H1 (cell line): ENCODE data around the gene SERPINE2. TPM values are rescaled to one million over a fixed set of nuclear protein-coding genes. Genes with fewer than 3 reads are reported as not detected.

Experiments
- ASH2L ChIP-seq: fragments of 200-600, 300-600 bp; sonication (generic); IDR thresholded peaks from one replicate; pipeline ENCODE4 v1.7.1; 2017; ENCODE audit warnings: low read length
- CHD7 ChIP-seq: fragments of 300-600 bp; sonication (generic); IDR thresholded peaks from 2 replicates; pipeline ENCODE4 v1.7.1; 2012; ENCODE audit warnings: low read length, moderate library complexity, mild to moderate bottlenecking, inconsistent platforms; ENCODE audit not compliant: insufficient replicate concordance
- E2F6 ChIP-seq: IDR thresholded peaks from 2 replicates; pipeline ENCODE4 v1.6.1; 2012; ENCODE audit warnings: inconsistent platforms
- POLR2AphosphoS5 ChIP-seq: IDR thresholded peaks from 2 replicates; pipeline ENCODE4 v1.6.1; 2011; ENCODE audit warnings: low read depth, low read length
- SAP30 ChIP-seq: fragments of 300-600 bp; sonication (generic); IDR thresholded peaks from 2 replicates; pipeline ENCODE4 v1.7.1; 2012; ENCODE audit warnings: low read length, moderate library complexity, mild to moderate bottlenecking, inconsistent platforms; ENCODE audit not compliant: insufficient read depth, insufficient replicate concordance
- TBP ChIP-seq: IDR thresholded peaks from 2 replicates; pipeline ENCODE4 v1.6.1; 2011; ENCODE audit warnings: low read depth, low read length, improper control_type of control experiment
- polyA plus RNA-seq, 7 experiments: library from polyadenylated mRNA; depleted of rRNA in 3 of 7; stranded (reverse) in 5 of 7; unstranded in 2 of 7; fragments of >200 nt in 5 of 7; fragments of 200-250 nt in 2 of 7; gene quantifications; 1 replicate in 5 of 7; 2 replicates in 1 of 7; 4 replicates in 1 of 7; pipeline versions ENCODE4 v1.2.1 to v1.2.3, GENCODE V29; 2011 to 2013; ENCODE audit warnings: missing spikeins in 2 of 7, mixed read lengths in 2 of 7
- total RNA-seq: library from RNA; stranded (reverse); fragmentation: NEBNext Ultra II Directional; extraction: Animal tissue kit (Norgen Biotek cat#: 25700); gene quantifications from 2 replicates; pipeline ENCODE4 v1.2.1, GENCODE V29; 2021

SERPINE2 gene
- total and polyA plus RNA-seq, 2 of the 8 experiments (the other 6 are each of a cell fraction or from before 2014, with no cell fraction given) = 26.2 to 76.0 TPM

- TF ChIP-seq CHD7 (no peak), E2F6 (peak; percentile 15; the same call in 1 of the 2 replicates), ASH2L (peak; percentile 47), SAP30 (peak; percentile 52), POLR2AphosphoS5 (no peak), TBP (no peak)
Measured at GRCh38 chr2:224039770-224040440, 819 bp upstream of the SERPINE2 start (continued).
